ENCODE measurements around the gene SMCO3. TPM values are rescaled to one million over a fixed set of nuclear protein-coding genes. Genes with fewer than 3 reads are reported as not detected.

The SMCO3 gene
- total RNA-seq, 2 donors from 2014 or later = 1.3 to 4.3 TPM

DNA sequence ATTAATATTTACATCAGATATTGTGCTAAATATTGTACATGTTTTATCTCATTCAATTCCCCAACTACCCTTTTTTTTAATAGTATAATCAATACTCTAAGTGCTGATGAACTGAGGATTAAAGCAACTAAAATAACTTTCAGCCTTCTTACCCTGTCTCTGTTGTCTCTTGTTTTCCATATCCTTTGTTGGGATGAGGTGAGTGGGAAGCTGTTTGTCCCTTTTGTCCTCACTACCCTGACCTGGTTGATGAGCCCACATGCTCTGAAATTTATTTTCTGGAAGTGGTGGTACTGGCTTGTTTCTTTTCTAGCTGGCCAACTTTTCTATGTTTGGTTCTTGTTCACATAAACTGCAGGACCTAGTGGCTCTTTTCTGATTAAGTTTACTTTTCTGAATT is 38.9 kb upstream of the SMCO3 start:
- H3K27ac ChIP-seq = no peak overlapping the region
- ATAC-seq = no peak
- H3K4me3 ChIP-seq = no peak overlapping the region
- no peaks in the 10 kb centered on the region for H3K9me3 ChIP-seq
- intact Hi-C loops (cut with DNase I) = no loop called here
- no peaks in the 10 kb centered on the region for H3K27me3 ChIP-seq
- DNase-seq = no peak
- TF ChIP-seq, protein P1, sequence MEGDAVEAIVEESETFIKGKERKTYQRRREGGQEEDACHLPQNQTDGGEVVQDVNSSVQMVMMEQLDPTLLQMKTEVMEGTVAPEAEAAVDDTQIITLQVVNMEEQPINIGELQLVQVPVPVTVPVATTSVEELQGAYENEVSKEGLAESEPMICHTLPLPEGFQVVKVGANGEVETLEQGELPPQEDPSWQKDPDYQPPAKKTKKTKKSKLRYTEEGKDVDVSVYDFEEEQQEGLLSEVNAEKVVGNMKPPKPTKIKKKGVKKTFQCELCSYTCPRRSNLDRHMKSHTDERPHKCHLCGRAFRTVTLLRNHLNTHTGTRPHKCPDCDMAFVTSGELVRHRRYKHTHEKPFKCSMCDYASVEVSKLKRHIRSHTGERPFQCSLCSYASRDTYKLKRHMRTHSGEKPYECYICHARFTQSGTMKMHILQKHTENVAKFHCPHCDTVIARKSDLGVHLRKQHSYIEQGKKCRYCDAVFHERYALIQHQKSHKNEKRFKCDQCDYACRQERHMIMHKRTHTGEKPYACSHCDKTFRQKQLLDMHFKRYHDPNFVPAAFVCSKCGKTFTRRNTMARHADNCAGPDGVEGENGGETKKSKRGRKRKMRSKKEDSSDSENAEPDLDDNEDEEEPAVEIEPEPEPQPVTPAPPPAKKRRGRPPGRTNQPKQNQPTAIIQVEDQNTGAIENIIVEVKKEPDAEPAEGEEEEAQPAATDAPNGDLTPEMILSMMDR (IDR thresholded peaks at IDR 0.05) = no peak
- no peak for TF ChIP-seq POLR2A (IDR thresholded peaks at IDR 0.05)
- H3K36me3 ChIP-seq (replicated peaks in 1 of 2; ENCODE audit: insufficient read depth in 1 of 2, low read depth in 2 of 2) = no peaks in the 10 kb centered on the region
- H3K4me1 ChIP-seq = no peaks in the 10 kb centered on the region

DNA sequence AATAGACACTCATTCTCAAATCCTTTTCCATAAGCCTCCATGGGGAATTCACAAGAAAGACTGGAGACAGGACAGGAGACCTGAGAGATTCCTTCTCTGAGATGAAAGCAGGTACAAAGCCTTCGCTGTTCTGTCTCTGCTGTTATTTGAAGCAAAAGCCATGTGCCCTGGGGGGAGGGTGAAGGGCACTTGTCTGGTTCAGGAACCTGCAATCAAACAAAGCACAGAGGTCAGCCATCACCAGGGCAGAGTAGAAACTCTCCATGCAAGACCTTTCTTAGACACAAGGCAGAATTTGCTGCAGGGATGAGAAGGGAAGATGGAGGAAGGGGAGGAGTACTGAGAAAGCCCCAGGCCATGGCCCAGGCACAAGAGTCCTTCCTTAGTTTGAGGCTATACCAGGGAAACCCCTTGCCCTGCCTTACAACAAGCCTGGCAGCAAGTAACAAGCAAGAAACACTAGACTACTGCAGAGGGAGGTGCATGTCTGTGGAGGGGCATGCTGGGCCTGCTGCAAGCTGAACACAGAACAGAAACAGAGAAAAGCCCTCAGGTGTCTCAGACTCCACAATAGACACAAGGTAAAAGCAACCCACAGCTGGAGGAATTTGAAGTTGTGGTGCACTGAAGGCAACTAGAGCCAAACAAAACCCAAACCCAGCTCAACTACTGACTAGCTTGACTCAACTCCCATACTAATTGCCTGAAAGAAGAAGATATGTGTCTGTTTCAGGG is 37.1 kb upstream of the SMCO3 start:
- intact Hi-C loops (cut with DNase I) = no loop called here
- DNase-seq = no peak

DNA sequence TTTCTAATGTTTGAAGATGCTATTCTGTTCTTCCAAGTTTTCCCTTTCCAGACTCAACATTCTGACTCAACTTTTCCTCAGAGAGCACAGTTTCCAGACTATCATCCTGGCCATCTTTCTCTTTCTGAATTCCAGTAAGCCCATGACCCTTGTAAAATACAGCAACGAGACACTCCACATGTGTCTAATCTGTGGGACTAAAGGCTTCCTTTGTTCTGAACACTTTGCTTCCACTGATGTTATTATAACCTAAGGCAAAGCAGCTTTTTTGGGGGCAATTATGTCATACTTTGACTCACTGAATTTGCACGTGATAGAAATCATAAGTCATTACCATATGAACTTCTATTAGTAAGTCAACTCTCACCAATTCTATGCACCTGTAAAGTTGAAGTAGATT is 35.7 kb upstream of the SMCO3 start:
- DNase-seq (no peak), ATAC-seq (no peak)
- no peaks in the 10 kb centered on the region for H3K9me3 ChIP-seq
- H3K4me3 ChIP-seq = no peak overlapping the region
- WGBS, 2 donors = 67 to 79% methylated on average over 2 of the region's 2 CpGs
- no peak overlapping the region for H3K27ac ChIP-seq
- peaks cover 29% of the 10 kb centered on the region for H3K4me1 ChIP-seq
- TF ChIP-seq, protein P1 (IDR thresholded peaks at IDR 0.05) = no peak
- TF ChIP-seq POLR2A (IDR thresholded peaks at IDR 0.05) = no peak
- H3K27me3 ChIP-seq = no peaks in the 10 kb centered on the region
- intact Hi-C loops (cut with DNase I) = loop anchor here (5.0 kb wide), 1 partner anchor 153 kb away; no protein-coding TSS in a partner anchor
- no peaks in the 10 kb centered on the region for H3K36me3 ChIP-seq (replicated peaks in 1 of 2; ENCODE audit: insufficient read depth in 1 of 2, low read depth in 2 of 2)

More for the DNA sequence above, 37.1 kb upstream of the SMCO3 start:
- no peak for ATAC-seq
- 0 to 14% methylated on average over 1 of the region's 1 CpG for WGBS, 2 donors
- no peak for TF ChIP-seq POLR2A (IDR thresholded peaks at IDR 0.05)
- TF ChIP-seq, protein P1 (IDR thresholded peaks at IDR 0.05) = no peak
- Histone ChIP-seq H3K27me3 (no peaks in the 10 kb centered on the region), H3K36me3 (replicated peaks in 1 of 2; ENCODE audit: insufficient read depth in 1 of 2, low read depth in 2 of 2) (no peaks in the 10 kb centered on the region), H3K27ac (no peak overlapping the region), H3K4me3 (no peak overlapping the region), H3K4me1 (peaks cover 17% of the 10 kb centered on the region), H3K9me3 (no peaks in the 10 kb centered on the region)

GRCh38 chr12:14846876-14847580 is 33.0 kb upstream of the SMCO3 start:
- Histone ChIP-seq H3K4me1 (peaks cover 47% of the 10 kb centered on the region), H3K36me3 (replicated peaks in 1 of 2; ENCODE audit: insufficient read depth in 1 of 2, low read depth in 2 of 2) (no peaks in the 10 kb centered on the region), H3K27me3 (no peaks in the 10 kb centered on the region), H3K9me3 (no peaks in the 10 kb centered on the region), H3K27ac (peak overlapping the region in 2 of 4 donors; percentile 12 to 71), H3K4me3 (no peak overlapping the region)
- peak in 1 of 4 donors; percentile 40 for DNase-seq
- 12 to 16% methylated on average over 4 of the region's 4 CpGs for WGBS, 2 donors
- peak; percentile 60 for ATAC-seq
- TF ChIP-seq, protein P1 (IDR thresholded peaks at IDR 0.05) = no peak
- no peak for TF ChIP-seq POLR2A (IDR thresholded peaks at IDR 0.05)
- intact Hi-C loops (cut with DNase I) = loop anchor here (5.0 kb wide), 1 partner anchor 155 kb away; no protein-coding TSS in a partner anchor
